NT2/D1 (cell line): ENCODE results near the gene PTPRJ.

Source experiments
- SUZ12 ChIP-seq: IDR thresholded peaks from 2 replicates; pipeline ENCODE4 v1.6.1; 2011; ENCODE audit not compliant: insufficient read length, insufficient read depth; ENCODE audit errors: extremely low read depth
- YY1 ChIP-seq: IDR thresholded peaks from 2 replicates; pipeline ENCODE4 v1.6.1; 2011; ENCODE audit not compliant: insufficient read length, insufficient read depth
- ZNF274 ChIP-seq: IDR thresholded peaks from 2 replicates; pipeline ENCODE4 v1.6.1; 2011; ENCODE audit warnings: mild to moderate bottlenecking, low read depth, low read length

DNA sequence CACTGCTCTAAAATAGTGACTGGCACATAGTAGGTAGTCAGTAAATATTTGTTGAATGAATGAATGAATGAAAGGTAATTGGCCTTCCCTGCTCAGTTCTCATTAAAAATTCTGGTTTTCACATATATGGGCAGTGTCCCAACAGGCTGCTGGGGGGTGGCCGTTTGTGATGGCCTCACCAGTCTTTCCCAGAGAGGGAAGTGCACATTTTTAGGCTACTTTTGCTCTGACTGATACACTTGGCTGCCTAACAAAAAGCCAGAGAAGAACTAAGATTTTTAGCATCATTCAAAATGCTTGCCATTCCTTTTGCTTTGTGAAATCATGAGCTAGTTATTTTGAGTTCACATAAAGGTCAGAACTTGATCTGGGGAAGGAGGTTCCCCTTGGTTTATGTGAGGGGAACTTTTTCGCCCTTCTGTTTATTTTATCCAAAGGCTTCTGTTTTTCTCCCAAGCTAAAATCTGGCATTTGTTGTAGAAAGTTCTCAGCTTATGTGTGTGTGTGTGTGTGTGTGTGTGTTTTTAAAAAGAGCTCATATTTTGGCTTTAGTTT, 83.1 kb downstream of the PTPRJ start:
- TF ChIP-seq YY1 = no peak
- TF ChIP-seq ZNF274 = no peak
- no peak for TF ChIP-seq SUZ12
